Measurements from ENCODE around the gene KIRREL3.

DNA sequence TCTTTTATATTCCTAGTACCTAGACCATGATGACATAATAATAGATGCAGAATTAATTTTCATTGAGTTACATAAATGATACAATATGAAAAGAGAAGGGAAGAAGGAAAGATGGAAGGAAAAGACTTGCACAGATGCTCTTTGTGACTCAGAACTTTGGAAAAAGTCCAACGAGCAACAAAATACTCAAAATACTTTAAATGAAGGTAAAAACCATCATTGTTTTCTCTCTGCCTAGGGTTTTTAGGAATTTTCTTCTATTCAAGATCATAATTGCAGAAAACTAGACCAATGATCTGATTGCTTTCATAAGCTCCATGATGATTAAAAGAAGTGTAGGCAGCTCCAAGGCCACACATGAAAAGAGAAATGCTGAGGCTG lies 276.9 kb downstream of the KIRREL3 start:
- TF ChIP-seq, protein P1, sequence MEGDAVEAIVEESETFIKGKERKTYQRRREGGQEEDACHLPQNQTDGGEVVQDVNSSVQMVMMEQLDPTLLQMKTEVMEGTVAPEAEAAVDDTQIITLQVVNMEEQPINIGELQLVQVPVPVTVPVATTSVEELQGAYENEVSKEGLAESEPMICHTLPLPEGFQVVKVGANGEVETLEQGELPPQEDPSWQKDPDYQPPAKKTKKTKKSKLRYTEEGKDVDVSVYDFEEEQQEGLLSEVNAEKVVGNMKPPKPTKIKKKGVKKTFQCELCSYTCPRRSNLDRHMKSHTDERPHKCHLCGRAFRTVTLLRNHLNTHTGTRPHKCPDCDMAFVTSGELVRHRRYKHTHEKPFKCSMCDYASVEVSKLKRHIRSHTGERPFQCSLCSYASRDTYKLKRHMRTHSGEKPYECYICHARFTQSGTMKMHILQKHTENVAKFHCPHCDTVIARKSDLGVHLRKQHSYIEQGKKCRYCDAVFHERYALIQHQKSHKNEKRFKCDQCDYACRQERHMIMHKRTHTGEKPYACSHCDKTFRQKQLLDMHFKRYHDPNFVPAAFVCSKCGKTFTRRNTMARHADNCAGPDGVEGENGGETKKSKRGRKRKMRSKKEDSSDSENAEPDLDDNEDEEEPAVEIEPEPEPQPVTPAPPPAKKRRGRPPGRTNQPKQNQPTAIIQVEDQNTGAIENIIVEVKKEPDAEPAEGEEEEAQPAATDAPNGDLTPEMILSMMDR (IDR thresholded peaks at IDR 0.05) = no peak
- TF ChIP-seq POLR2A (IDR thresholded peaks at IDR 0.05) (no peak), EP300 (IDR thresholded peaks at IDR 0.05) (no peak)

Measured in ovary (tissue), 3 donors.